H1 (cell line): ENCODE results near the gene CYB5R3. TPM values are rescaled to one million over a fixed set of nuclear protein-coding genes. Genes with fewer than 3 reads are reported as not detected.

Experiments used
- GTF2F1 ChIP-seq: IDR thresholded peaks from 2 replicates; pipeline ENCODE4 v1.6.1; 2012; ENCODE audit warnings: low read depth, low read length, improper control_type of control experiment, borderline replicate concordance
- HDAC2 ChIP-seq, 2 experiments: fragments of 300-600 bp in 1 of 2; sonication (generic) in 1 of 2; IDR thresholded peaks; 2 replicates each; pipeline ENCODE4 v1.6.1; 2011 to 2012; ENCODE audit warnings: low read depth in 2 of 2, low read length in 2 of 2, mild to moderate bottlenecking in 2 of 2, moderate library complexity in 2 of 2, borderline replicate concordance in 1 of 2, inconsistent platforms in 1 of 2
- HDAC6 ChIP-seq: IDR thresholded peaks from one replicate; pipeline ENCODE4 v1.7.1; 2012; ENCODE audit warnings: low read depth, mild to moderate bottlenecking, inconsistent platforms, low read length, moderate library complexity
- KDM4A ChIP-seq: IDR thresholded peaks from one replicate; pipeline ENCODE4 v1.7.1; 2012; ENCODE audit warnings: low read depth, mild to moderate bottlenecking, moderate library complexity, low read length, inconsistent platforms; ENCODE audit not compliant: severe bottlenecking
- polyA plus RNA-seq, 7 experiments: library from polyadenylated mRNA; depleted of rRNA in 3 of 7; stranded (reverse) in 5 of 7; unstranded in 2 of 7; fragments of >200 nt in 5 of 7; fragments of 200-250 nt in 2 of 7; gene quantifications; 1 replicate in 5 of 7; 2 replicates in 1 of 7; 4 replicates in 1 of 7; pipeline versions ENCODE4 v1.2.1 to v1.2.3, GENCODE V29; 2011 to 2013; ENCODE audit warnings: missing spikeins in 2 of 7, mixed read lengths in 2 of 7
- total RNA-seq: library from RNA; stranded (reverse); fragmentation: NEBNext Ultra II Directional; extraction: Animal tissue kit (Norgen Biotek cat#: 25700); gene quantifications from 2 replicates; pipeline ENCODE4 v1.2.1, GENCODE V29; 2021

CYB5R3 gene
- total and polyA plus RNA-seq, 2 of the 8 experiments (the other 6 are each of a cell fraction or from before 2014, with no cell fraction given) = 75.3 to 113 TPM

DNA sequence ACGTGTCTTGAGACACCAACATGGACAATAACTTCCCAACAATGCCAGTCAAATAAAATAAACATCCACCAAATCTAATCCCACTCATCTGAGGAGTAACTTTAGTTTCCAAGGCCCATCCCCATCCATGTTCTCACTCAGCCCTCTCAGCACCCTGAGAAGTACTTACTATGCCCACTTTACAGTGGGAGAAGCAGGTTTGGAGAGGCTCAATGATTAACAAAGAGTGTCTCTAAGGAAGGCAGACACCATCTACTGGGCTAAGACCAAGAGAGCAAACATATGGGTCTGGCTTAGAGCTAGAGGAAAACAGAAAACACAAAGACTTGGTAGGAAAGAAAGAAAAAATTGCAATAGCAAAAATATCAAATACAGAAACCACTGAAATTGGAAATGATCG lies 45.8 kb downstream of the CYB5R3 start (continued):
- TF ChIP-seq HDAC6 (no peak), GTF2F1 (no peak), KDM4A (no peak), HDAC2 (IDR thresholded peaks at IDR 0.05; ENCODE audit: borderline replicate concordance in 1 of 2, low read depth in 2 of 2, low read length in 2 of 2) (no peak)
